Ishikawa (cell line): ENCODE measurements around the gene EPS15.

Experiments
- CEBPB ChIP-seq: IDR thresholded peaks from 2 replicates; pipeline ENCODE4 v1.6.1; 2012
- CREB1 ChIP-seq: IDR thresholded peaks from 2 replicates; pipeline ENCODE4 v1.6.1; 2012; ENCODE audit warnings: low read depth
- EGR1 ChIP-seq: IDR thresholded peaks from 2 replicates; pipeline ENCODE4 v1.6.1; 2012
- EP300 ChIP-seq: IDR thresholded peaks from 2 replicates; pipeline ENCODE4 v1.6.1; 2012; ENCODE audit warnings: borderline replicate concordance
- FOXM1 ChIP-seq: IDR thresholded peaks from 2 replicates; pipeline ENCODE4 v1.6.1; 2012; ENCODE audit warnings: low read depth, borderline replicate concordance
- NFIC ChIP-seq: IDR thresholded peaks from 2 replicates; pipeline ENCODE4 v1.6.1; 2012
- RAD21 ChIP-seq: IDR thresholded peaks from 2 replicates; pipeline ENCODE4 v1.6.1; 2012; ENCODE audit warnings: low read depth
- REST ChIP-seq: IDR thresholded peaks from 2 replicates; pipeline ENCODE4 v1.6.1; 2012; ENCODE audit warnings: low read depth, mild to moderate bottlenecking
- TAF1 ChIP-seq: IDR thresholded peaks from 2 replicates; pipeline ENCODE4 v1.6.1; 2012; ENCODE audit warnings: low read depth, mild to moderate bottlenecking
- TCF12 ChIP-seq: IDR thresholded peaks from 2 replicates; pipeline ENCODE4 v1.6.1; 2012; ENCODE audit warnings: low read depth
- TEAD4 ChIP-seq: IDR thresholded peaks from 2 replicates; pipeline ENCODE4 v1.6.1; 2012
- YY1 ChIP-seq: IDR thresholded peaks from 2 replicates; pipeline ENCODE4 v1.6.1; 2012; ENCODE audit warnings: low read depth
- ZBTB7A ChIP-seq: IDR thresholded peaks from 2 replicates; pipeline ENCODE4 v1.6.1; 2012; ENCODE audit warnings: low read depth
- TF ChIP-seq, protein P1 (sequence below): IDR thresholded peaks from 2 replicates; pipeline ENCODE4 v1.6.1; 2012
- TF ChIP-seq, protein P2 (sequence below): IDR thresholded peaks from 2 replicates; pipeline ENCODE4 v1.6.1; 2012

The EPS15 gene

GRCh38 chr1:51488372-51489050 lies 30.6 kb downstream of the EPS15 start:
- TF ChIP-seq FOXM1 (no peak), TEAD4 (no peak), TAF1 (no peak), ZBTB7A (no peak), CREB1 (no peak), RAD21 (no peak), TCF12 (no peak), YY1 (no peak), REST (no peak), EGR1 (no peak)
- TF ChIP-seq, protein P1, sequence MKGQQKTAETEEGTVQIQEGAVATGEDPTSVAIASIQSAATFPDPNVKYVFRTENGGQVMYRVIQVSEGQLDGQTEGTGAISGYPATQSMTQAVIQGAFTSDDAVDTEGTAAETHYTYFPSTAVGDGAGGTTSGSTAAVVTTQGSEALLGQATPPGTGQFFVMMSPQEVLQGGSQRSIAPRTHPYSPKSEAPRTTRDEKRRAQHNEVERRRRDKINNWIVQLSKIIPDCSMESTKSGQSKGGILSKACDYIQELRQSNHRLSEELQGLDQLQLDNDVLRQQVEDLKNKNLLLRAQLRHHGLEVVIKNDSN = no peak

- no peak for TF ChIP-seq CREB1
- no peak for TF ChIP-seq ZBTB7A
- no peak for TF ChIP-seq RAD21
- TF ChIP-seq EP300 = no peak
- TF ChIP-seq NFIC = no peak
- TF ChIP-seq YY1 = no peak
- no peak for TF ChIP-seq REST
- no peak for TF ChIP-seq FOXM1
Observed at GRCh38 chr1:51487628-51488027, 31.4 kb downstream of the EPS15 start.

- TF ChIP-seq TAF1 = no peak
- no peak for TF ChIP-seq FOXM1
- TF ChIP-seq RAD21 = no peak
- TF ChIP-seq CREB1 = no peak
- TF ChIP-seq ZBTB7A = no peak
- TF ChIP-seq EGR1 = no peak
- TF ChIP-seq, protein P1 = no peak
- TF ChIP-seq TEAD4 = peak; percentile 42
Observed at GRCh38 chr1:51484591-51484990, 34.5 kb downstream of the EPS15 start.

DNA sequence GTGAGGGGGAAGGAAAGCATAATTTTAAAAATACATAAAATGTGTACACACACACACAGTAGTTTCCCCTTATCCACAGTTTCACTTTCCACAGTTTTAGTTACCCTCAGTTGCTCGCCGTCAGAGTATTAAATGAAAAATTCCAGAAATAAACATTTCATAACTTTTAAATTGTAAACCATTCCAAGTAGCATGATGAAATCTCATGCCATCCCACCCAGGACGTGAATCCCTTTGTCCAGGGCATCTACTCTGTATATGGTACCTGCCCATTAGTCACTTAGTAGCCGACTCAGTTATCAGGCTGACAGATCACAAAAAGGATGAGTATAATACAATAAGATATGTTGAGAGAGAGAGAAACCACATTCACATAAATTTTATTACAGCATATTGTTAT lies 36.2 kb downstream of the EPS15 start:
- TF ChIP-seq RAD21 = no peak
- no peak for TF ChIP-seq ZBTB7A
- no peak for TF ChIP-seq CEBPB
- no peak for TF ChIP-seq EGR1
- TF ChIP-seq CREB1 = no peak
- TF ChIP-seq, protein P1 = no peak
- no peak for TF ChIP-seq NFIC

DNA sequence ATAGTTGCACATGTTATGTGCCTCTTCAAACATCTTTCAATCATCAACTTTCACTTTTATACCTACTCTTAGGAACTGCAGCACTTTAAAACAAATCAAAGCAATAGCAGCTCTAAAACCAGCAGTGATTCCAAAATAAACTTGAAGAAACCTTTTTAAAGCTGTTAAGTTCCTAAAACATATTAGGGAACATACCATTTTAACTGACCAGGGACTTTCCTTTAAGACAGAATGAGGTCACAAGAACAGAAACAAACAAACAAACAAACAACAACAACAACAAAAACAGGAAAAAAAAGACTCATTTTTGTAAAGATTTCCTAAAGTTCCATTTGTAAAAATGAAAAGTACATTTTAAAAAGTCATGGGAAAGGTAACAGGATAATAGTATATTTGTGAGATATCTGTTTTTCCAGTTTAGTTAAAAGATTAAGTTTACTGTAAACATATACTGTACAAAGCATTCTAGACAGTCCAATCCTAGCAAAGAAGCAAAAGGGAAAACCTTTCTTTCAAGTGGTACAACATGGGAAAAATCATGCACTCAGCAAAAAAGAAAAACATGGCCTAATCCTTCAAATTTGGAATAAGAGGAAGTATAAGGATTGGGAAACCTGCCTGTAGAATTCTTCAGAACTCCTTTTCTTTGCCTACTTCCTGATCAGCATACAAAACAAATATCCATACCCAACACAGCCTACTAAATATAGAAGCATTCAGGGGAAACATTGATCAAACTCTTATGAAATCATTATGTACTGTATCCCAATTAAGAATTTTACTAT lies 45.5 kb downstream of the EPS15 start:
- TF ChIP-seq NFIC (no peak), TCF12 (no peak), REST (no peak), EGR1 (no peak), CREB1 (no peak), FOXM1 (no peak), RAD21 (no peak), ZBTB7A (no peak), TEAD4 (no peak), TAF1 (no peak), CEBPB (no peak), EP300 (no peak), YY1 (no peak)
- TF ChIP-seq, protein P2, sequence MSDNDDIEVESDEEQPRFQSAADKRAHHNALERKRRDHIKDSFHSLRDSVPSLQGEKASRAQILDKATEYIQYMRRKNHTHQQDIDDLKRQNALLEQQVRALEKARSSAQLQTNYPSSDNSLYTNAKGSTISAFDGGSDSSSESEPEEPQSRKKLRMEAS = no peak
- TF ChIP-seq, protein P1 = no peak
